Vagina (tissue), 2 donors: ENCODE results near the gene WWC2. TPM values are rescaled to one million over a fixed set of nuclear protein-coding genes. Genes with fewer than 3 reads are reported as not detected.

Experiments used
- DNase-seq, 2 donors: peaks; one replicate each; pipeline ENCODE4 v3.0.0-alpha.2; 2017; ENCODE audit errors: extremely low spot score in 2 of 2
- H3K27ac ChIP-seq: fragments of 200-600 bp; sonication (generic); one replicate; pipeline ENCODE4 v1.5.1; 2019
- H3K27me3 ChIP-seq: fragments of 200-600 bp; sonication (generic); one replicate; pipeline ENCODE4 v1.5.1; 2019
- H3K36me3 ChIP-seq, 2 donors: fragments of 200-600 bp; sonication (generic); one replicate each; pipeline ENCODE4 v1.5.1; 2017 to 2019
- H3K4me1 ChIP-seq: fragments of 200-600 bp; sonication (generic); one replicate; pipeline ENCODE4 v1.5.1; 2019
- H3K4me3 ChIP-seq, 2 donors: fragments of 200-600 bp; sonication (generic); 1 replicate in 1 of 2; 2 replicates in 1 of 2; pipeline ENCODE4 v1.5.1; 2016 to 2019
- H3K9me3 ChIP-seq: fragments of 200-600 bp; sonication (generic); one replicate; pipeline ENCODE4 v1.5.1; 2019
- CTCF ChIP-seq, 3 experiments: fragments of 450-650 bp in 2 of 3; fragments of 200-600 bp in 1 of 3; sonication (generic) in 1 of 3; IDR thresholded peaks; one replicate each; pipeline ENCODE4 v1.5.1; 2017 to 2019; ENCODE audit warnings: antibody characterized with exemption in 3 of 3, mild to moderate bottlenecking in 2 of 3, moderate library complexity in 2 of 3
- POLR2A ChIP-seq, 2 donors: fragments of 450-650 bp; IDR thresholded peaks; one replicate each; pipeline ENCODE4 v1.6.1; 2017; ENCODE audit warnings: antibody characterized with exemption in 2 of 2, mild to moderate bottlenecking in 2 of 2, moderate library complexity in 2 of 2
- POLR2AphosphoS5 ChIP-seq, 2 donors: sonication (generic); formaldehyde crosslinking; IDR thresholded peaks; one replicate each; pipeline ENCODE4 v1.9.0; 2017; ENCODE audit warnings: antibody characterized with exemption in 2 of 2, mild to moderate bottlenecking in 2 of 2, low read depth in 1 of 2; ENCODE audit not compliant: insufficient read depth in 1 of 2
- intact Hi-C: fragments of 100-400 bp; cut with DNase I; formaldehyde crosslinking; loops from one replicate; pipeline ENCODE4 v1.15.1; 2023
- total RNA-seq: library from RNA; depleted of rRNA; stranded (reverse); fragments of >200 nt; gene quantifications from one replicate; pipeline ENCODE4 v1.2.3, GENCODE V29; 2016

The WWC2 gene
- total RNA-seq, 1 donor from 2014 or later: 24.3 TPM

DNA sequence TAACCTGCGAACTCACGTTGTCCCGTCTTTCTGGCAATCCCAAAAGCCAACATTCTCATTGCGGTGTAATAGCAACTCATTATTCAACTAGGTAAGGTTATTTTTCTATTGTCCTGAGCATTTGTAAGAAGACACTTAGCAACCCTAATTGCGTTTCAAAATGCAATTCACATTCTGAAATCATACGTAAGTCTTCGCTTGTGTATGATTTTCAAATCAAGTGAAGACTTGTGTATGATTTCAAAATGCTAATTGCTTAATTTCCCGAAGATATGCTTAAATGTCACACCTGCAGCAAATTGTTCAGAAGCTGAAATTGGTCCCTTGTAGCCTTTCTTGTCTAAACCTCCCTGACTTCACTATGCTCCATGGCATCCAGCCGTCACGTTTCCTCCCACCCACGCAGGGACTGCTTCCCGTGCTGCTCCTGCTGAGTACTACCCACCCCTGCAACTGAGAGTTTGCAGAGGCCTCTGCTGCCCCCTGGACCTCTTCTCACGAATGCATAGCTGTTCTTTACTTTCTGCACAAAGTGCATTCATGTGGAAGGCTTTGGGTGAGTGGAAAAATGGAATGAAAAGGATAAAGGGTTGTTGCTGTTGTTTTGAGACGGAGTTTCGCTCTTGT lies 264.0 kb downstream of the WWC2 start:
- no peak for DNase-seq
- no peak for TF ChIP-seq CTCF (IDR thresholded peaks at IDR 0.05)
- H3K27ac ChIP-seq: no peak overlapping the region

GRCh38 chr4:183364025-183364424 lies 265.0 kb downstream of the WWC2 start:
- no peak for TF ChIP-seq POLR2A (IDR thresholded peaks at IDR 0.05)
- no peak for TF ChIP-seq CTCF (IDR thresholded peaks at IDR 0.05)
- TF ChIP-seq POLR2AphosphoS5 (IDR thresholded peaks at IDR 0.05; ENCODE audit: insufficient read depth in 1 of 2, low read depth in 1 of 2): no peak
- Histone ChIP-seq H3K36me3 (no peaks in the 10 kb centered on the region), H3K27me3 (no peaks in the 10 kb centered on the region), H3K27ac (no peak overlapping the region), H3K9me3 (no peaks in the 10 kb centered on the region), H3K4me1 (no peaks in the 10 kb centered on the region), H3K4me3 (no peak overlapping the region)
- intact Hi-C loops: no loop called here
- no peak for DNase-seq

More for the DNA sequence above, 264.0 kb downstream of the WWC2 start:
- no peaks in the 10 kb centered on the region for H3K4me1 ChIP-seq
- no peaks in the 10 kb centered on the region for H3K36me3 ChIP-seq
- no peaks in the 10 kb centered on the region for H3K27me3 ChIP-seq
- no peaks in the 10 kb centered on the region for H3K9me3 ChIP-seq
- no peak overlapping the region for H3K4me3 ChIP-seq
- intact Hi-C loops: no loop called here

- no peak for DNase-seq
- Histone ChIP-seq H3K27me3 (no peaks in the 10 kb centered on the region), H3K36me3 (no peaks in the 10 kb centered on the region), H3K4me1 (no peaks in the 10 kb centered on the region), H3K4me3 (no peak overlapping the region), H3K27ac (no peak overlapping the region), H3K9me3 (no peaks in the 10 kb centered on the region)
- intact Hi-C loops: no loop called here
- TF ChIP-seq POLR2AphosphoS5 (IDR thresholded peaks at IDR 0.05; ENCODE audit: insufficient read depth in 1 of 2, low read depth in 1 of 2): no peak
- TF ChIP-seq CTCF (IDR thresholded peaks at IDR 0.05): no peak
- no peak for TF ChIP-seq POLR2A (IDR thresholded peaks at IDR 0.05)
Observed at GRCh38 chr4:183366206-183366835, 267.3 kb downstream of the WWC2 start.

GRCh38 chr4:183369073-183369472 lies 270.0 kb downstream of the WWC2 start:
- intact Hi-C loops: no loop called here
- TF ChIP-seq CTCF (IDR thresholded peaks at IDR 0.05) (no peak), POLR2A (IDR thresholded peaks at IDR 0.05) (no peak), POLR2AphosphoS5 (IDR thresholded peaks at IDR 0.05; ENCODE audit: insufficient read depth in 1 of 2, low read depth in 1 of 2) (no peak)
- no peak overlapping the region for H3K27ac ChIP-seq
- H3K9me3 ChIP-seq: no peaks in the 10 kb centered on the region
- no peaks in the 10 kb centered on the region for H3K4me1 ChIP-seq
- no peak for DNase-seq
- H3K4me3 ChIP-seq: no peak overlapping the region
- no peaks in the 10 kb centered on the region for H3K27me3 ChIP-seq
- H3K36me3 ChIP-seq: no peaks in the 10 kb centered on the region

Other genes starting within 250 kb of the WWC2 start
- gene DCTD, start 181.9 kb upstream of the WWC2 start, total RNA-seq: 40.0 TPM
- gene CLDN22, start 221.0 kb downstream of the WWC2 start, total RNA-seq: not detected
- gene CLDN24, start 223.2 kb downstream of the WWC2 start, total RNA-seq: not detected